HUDEP-2 (cell line): Measurements from ENCODE around the gene GPR101.
"Not testable (repeated sequence)": the region's sequence is repeated elsewhere in the genome, so short reads cannot be mapped to it uniquely, and the experiment has no call there.

Source experiments
- DNase-seq, 76 experiments: peaks; one replicate each; lab custom pipeline; 2025; ENCODE audit not compliant: unreplicated experiment in 76 of 76; lab: John Stamatoyannopoulos, UW

The GPR101 gene

DNA sequence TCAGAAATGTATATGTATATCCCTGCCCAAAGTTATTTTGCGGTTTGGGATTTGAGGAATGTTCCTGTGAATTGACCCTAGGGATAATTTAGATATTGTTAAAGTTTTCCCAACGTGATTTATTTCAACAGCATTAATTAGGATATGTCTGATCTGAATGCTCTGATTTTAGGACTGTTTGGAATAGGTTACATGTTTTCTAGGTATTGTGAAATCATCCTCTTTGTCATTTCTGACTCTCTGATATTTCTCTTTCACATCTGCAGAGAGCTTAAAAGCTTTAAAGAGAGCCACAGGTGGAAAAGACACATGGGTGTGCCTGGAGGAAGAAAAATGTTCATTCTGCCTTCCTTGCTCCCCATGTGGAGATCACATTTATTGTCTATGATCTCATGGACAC, 5.1 kb downstream of the GPR101 start:
- no peak for DNase-seq

DNA sequence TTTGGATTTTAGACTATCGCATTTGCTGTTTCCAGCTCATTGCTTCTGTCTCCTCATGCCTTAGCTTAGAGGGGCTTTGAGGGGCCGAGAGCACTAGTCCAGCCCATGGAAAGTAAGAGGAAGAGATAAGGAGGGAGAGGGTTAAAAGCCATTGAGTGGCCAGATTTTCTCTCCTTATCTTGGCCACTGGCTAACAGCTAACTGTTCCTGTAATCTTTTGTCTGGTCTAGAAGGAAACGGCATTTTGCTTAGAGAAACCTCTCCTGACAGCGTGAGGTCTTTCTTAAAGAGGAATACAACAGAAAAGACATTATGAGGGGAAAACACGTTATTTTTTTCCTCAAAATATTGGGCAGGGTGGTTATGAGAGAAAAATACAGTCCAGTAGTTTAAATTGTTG, 7.9 kb downstream of the GPR101 start:
- DNase-seq: no peak

DNA sequence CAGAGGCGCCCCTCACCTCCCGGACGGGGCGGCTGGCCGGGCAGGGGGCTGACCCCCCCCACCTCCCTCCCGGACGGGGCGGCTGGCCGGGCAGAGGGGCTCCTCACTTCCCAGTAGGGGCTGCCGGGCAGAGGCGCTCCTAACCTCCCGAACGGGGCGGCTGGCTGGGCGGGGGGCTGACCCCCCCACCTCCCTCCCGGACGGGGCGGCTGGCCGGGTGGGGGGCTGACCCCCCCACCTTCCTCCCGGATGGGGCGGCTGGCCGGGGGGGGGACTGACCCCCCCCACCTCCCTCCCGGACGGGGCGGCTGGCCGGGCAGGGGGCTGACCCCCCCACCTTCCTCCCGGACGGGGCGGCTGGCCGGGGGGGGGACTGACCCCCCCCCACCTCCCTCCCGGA, 33.6 kb downstream of the GPR101 start:
- DNase-seq: not testable (repeated sequence)

DNA sequence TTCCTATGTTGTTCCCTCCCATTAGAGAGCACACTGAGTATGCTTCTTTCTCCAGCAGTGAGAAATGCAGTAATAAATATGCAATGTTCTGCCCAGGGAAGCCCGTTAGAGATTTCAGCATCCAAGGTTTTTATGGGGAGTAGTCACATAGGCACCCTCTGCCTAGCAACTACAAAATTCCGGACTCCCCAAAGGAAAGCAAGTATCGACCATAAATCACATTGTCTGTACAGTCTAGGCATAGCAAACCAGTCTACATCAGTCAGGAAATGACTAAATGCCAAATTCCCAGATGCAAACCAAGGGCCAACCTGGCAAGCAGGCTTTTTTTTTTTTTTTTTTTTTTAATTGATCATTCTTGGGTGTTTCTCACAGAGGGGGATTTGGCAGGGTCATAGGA, 34.8 kb downstream of the GPR101 start:
- DNase-seq: no peak
